HG02642 (cell line): Measurements from ENCODE around the gene TRIOBP.

Experiments
- ATAC-seq: cut with Tn5 transposase; IDR thresholded peaks from one replicate; pipeline ENCODE4 v1.9.1; 2021; ENCODE audit warnings: mild to moderate bottlenecking; ENCODE audit not compliant: unreplicated experiment, poor library complexity

The TRIOBP gene

DNA sequence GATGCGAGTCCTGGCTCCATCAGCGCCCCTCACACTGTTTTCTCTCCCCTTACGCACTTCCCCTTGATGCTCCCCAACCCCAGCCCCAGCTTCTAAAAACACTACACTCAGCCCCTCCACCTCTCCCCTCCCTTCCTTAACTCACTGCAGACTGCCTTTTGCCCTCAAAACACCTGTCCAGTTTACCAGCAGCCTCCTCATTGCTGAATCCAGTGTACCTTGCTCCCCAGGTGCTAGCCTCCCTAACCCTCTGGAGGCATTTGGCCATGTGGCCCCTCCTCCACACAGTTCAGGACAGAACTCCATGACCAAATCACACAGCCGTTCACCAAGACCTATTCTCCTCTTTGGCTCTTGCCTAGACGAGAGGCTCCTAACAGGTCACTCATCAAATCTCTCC is 123.5 kb downstream of the TRIOBP start:
- no peak for ATAC-seq

DNA sequence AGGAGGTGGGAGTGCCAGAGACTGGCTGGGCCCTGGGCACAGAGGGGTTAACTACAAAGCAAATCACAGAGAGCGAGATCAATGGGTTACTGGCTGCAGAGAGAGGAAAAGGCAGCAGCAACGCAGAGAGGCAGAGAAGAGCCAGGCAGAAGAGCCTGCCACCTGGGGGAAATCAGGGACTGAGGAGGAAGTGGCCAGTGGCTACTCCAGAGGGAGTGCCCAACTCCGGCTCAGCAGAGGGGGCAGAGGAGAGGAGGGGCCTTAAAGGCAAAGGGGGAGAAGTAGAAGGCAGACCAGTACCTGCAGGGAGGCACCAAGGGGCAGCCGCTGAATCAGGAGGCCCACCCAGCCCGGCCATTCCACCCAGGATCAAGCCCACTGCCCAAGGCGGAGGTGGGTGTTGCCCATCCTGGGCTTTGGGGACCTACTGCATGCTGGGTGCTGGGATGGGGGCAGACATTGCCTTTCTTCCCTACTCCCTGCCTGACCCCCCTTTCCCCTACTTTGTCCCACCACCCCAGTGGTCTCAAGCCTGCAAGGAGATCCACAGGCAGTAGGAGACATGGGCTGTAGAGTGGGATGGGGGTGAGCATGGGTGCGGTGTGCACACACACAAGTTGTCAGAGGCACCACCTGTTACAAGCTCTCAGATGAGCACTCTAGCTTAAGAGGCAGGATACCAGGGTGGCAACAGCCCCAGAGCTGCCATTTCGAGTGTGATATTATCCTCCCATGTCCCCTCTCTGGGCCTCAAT is 125.4 kb downstream of the TRIOBP start:
- ATAC-seq: no peak

DNA sequence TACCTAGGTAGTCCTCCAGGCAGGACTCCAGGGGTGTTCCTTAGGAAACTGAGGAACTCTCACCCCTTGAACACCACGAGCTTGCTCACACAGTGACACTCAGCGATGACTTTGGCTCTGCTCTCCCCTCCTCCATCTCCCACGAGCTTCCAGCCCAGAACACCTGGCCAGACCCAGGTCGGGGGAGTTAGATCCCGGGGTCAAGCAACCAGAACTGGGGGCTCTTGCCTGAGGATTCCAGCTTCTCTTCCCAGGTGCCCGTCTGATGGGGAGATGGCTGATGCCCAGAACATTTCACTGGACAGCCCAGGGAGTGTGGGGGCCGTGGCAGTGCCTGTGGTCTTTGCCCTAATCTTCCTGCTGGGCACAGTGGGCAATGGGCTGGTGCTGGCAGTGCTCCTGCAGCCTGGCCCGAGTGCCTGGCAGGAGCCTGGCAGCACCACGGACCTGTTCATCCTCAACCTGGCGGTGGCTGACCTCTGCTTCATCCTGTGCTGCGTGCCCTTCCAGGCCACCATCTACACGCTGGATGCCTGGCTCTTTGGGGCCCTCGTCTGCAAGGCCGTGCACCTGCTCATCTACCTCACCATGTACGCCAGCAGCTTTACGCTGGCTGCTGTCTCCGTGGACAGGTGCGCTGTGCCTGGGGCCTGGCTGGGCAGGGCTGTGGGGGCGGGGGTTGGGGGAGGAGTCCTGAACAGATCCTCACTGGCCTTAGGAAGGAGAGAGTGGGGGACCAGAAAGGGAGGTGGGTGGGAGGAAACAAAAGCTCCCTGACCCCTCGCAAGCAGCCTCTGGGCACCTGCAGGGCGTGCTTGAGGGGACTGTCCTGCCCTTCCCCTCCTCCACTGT is 126.5 kb downstream of the TRIOBP start, which contains the start of gene GALR3:
TSS of gene GALR3 (plus strand) at position 249 of the 852 bp plus-strand sequence. CDS start at position 274, 25 bp downstream.
- no peak for ATAC-seq

DNA sequence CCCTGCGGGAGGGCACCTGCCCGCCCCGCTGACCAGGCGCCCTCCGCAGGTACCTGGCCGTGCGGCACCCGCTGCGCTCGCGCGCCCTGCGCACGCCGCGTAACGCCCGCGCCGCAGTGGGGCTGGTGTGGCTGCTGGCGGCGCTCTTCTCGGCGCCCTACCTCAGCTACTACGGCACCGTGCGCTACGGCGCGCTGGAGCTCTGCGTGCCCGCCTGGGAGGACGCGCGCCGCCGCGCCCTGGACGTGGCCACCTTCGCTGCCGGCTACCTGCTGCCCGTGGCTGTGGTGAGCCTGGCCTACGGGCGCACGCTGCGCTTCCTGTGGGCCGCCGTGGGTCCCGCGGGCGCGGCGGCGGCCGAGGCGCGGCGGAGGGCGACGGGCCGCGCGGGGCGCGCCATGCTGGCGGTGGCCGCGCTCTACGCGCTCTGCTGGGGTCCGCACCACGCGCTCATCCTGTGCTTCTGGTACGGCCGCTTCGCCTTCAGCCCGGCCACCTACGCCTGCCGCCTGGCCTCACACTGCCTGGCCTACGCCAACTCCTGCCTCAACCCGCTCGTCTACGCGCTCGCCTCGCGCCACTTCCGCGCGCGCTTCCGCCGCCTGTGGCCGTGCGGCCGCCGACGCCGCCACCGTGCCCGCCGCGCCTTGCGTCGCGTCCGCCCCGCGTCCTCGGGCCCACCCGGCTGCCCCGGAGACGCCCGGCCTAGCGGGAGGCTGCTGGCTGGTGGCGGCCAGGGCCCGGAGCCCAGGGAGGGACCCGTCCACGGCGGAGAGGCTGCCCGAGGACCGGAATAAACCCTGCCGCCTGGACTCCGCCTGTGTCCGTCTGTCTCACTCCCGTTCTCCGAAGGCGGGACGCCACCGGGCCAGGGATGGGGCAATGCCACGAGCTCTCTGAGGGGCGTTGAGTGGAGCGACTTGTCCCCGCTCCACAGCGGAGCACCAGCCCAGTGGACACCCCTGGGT is 128.1 kb downstream of the TRIOBP start:
- no peak for ATAC-seq
